Ovary (tissue), 3 donors: ENCODE results near the gene ANKH.

Source experiments
- EP300 ChIP-seq: sonication (generic); formaldehyde crosslinking; IDR thresholded peaks from one replicate; pipeline ENCODE4 v1.6.1; 2017; ENCODE audit warnings: antibody characterized with exemption
- POLR2A ChIP-seq: fragments of 450-650 bp; IDR thresholded peaks from one replicate; pipeline ENCODE4 v1.6.1; 2017; ENCODE audit warnings: antibody characterized with exemption, mild to moderate bottlenecking, moderate library complexity
- TF ChIP-seq, protein P1 (sequence below), 3 donors: fragments of 450-650 bp in 2 of 3; fragments of 200-600 bp in 1 of 3; IDR thresholded peaks; one replicate each; pipeline versions ENCODE4 v1.5.1 to v1.8.0; 2016 to 2022; ENCODE audit warnings: antibody characterized with exemption in 3 of 3, mild to moderate bottlenecking in 1 of 3
- donor health status: DM: no; HTN: no; CAD: no.

DNA sequence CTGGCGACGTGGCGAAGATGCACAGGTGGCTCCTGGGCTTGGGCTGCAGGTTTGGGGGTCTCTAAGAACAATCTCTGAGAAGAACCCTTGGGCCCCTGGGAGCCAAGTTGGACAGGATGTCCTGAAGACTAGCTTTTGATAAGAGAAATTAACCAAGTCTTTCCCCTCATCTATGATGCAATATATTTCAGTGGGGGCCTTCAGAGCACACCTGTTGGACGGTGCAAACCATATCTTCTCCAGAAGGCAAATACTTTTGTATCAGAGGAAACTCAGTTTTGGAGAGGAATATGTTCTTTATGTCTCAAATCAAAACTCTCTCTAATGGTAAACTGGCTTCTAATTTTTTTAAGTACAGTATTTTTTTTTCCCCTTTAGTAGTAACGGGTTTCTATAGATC is 178.5 kb downstream of the ANKH start:
- TF ChIP-seq, protein P1, sequence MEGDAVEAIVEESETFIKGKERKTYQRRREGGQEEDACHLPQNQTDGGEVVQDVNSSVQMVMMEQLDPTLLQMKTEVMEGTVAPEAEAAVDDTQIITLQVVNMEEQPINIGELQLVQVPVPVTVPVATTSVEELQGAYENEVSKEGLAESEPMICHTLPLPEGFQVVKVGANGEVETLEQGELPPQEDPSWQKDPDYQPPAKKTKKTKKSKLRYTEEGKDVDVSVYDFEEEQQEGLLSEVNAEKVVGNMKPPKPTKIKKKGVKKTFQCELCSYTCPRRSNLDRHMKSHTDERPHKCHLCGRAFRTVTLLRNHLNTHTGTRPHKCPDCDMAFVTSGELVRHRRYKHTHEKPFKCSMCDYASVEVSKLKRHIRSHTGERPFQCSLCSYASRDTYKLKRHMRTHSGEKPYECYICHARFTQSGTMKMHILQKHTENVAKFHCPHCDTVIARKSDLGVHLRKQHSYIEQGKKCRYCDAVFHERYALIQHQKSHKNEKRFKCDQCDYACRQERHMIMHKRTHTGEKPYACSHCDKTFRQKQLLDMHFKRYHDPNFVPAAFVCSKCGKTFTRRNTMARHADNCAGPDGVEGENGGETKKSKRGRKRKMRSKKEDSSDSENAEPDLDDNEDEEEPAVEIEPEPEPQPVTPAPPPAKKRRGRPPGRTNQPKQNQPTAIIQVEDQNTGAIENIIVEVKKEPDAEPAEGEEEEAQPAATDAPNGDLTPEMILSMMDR (IDR thresholded peaks at IDR 0.05), result no peak
- TF ChIP-seq POLR2A, result no peak
- TF ChIP-seq EP300, result no peak
